HG03135 (cell line): ENCODE data around the gene PNMA6E.

Source experiments
- ATAC-seq: cut with Tn5 transposase; IDR thresholded peaks from one replicate; pipeline ENCODE4 v1.9.1; 2021; ENCODE audit warnings: mild to moderate bottlenecking, moderate library complexity; ENCODE audit not compliant: unreplicated experiment

The PNMA6E gene

GRCh38 chrX:153361781-153362397 is 39.3 kb downstream of the PNMA6E start:
- ATAC-seq = no peak

DNA sequence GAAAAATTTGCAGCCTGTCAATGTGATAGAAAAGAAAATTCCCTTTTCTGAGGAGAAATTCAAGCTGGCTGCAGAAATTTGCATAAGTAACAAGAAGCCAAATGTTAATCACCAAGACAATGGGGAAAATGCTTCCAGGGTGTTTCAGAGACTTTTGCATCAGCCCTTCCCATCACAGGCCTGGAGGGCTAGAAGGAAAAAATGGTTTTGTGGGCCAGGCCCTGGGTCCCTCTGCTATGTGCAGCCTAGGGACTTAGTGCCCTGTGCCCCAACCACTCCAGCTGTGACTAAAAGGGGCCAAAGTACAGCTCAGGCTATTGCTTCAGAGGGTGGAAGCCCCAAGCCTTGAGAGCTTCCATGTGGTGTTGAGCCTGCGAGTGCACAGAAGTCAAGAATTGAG is 43.3 kb downstream of the PNMA6E start:
- no peak for ATAC-seq

DNA sequence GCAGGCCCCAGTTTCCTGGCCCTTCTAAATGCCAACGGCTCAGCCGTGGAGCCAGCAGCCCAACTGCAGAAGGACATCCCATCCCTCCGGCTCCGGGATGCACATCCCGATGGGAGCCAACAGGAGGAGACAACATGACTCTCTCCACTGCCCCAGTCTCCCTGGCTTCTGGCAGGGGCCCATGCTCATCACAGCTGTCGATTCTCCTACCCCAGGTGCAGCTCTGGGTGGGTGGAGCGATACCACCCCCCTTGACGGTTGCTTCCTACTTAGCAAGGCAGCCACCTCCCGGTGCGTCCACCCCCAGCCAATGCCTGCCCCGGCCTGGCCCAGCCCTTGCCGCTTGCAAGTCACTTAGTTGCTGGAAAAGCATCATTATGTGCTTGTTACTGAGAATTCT is 47.7 kb downstream of the PNMA6E start:
- ATAC-seq = no peak

- ATAC-seq = no peak
Measured at GRCh38 chrX:153352858-153353257, 48.3 kb downstream of the PNMA6E start.

DNA sequence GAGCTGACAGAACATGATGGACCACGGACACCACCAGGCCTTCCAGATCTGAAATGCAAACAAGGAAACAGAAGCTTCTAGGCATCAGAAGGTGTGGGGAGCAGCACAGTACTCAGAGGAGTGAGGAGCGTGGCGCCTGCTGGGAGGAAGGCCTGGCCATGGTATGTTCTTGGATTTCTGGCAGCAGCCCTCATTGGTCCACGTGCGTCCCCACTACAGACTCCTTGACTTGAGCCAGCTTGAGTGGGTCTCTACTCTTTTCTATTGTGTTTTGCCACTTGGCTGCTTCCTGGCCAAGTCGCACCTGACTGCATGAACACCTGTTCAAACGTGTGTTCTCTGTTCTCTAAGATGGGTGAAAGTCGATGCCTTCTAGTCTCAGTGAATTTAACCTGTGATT is 49.2 kb downstream of the PNMA6E start:
- ATAC-seq = no peak

DNA sequence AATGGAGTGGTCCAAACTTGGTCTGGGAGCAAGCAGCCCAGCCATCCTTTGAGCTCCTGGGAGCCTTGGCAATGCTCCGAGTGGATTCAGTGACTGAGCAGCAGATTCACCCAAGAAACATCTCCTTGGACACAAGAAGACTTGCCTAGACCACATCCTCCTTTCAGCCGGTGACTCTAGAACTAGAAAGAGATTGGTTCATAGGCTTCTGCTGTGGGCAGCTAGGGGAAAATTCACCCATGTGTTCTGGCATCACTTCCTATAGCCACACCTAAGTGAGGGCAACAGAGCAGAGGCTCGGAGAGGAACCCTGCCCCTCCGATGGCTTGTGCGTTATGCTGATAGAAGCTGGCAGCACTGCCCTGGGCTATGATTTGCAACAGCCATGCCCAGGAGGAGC is 51.2 kb downstream of the PNMA6E start:
- ATAC-seq = no peak

GRCh38 chrX:153348421-153348820 is 52.7 kb downstream of the PNMA6E start:
- no peak for ATAC-seq

DNA sequence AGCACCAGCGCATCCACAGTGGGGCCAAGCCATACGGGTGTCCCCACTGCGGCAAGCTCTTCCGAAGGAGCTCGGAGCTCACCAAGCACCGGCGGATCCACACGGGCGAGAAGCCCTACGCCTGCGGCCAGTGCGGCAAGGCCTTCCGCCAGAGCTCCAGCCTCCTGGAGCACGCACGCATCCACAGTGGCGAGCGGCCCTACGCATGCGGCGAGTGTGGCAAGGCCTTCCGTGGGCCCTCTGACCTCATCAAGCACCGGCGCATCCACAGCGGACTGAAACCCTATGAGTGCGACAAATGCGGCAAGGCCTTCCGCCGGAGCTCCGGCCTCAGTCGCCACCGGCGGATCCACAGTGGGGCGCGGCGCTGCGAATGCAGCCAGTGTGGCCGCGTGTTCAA is 53.6 kb downstream of the PNMA6E start:
- ATAC-seq = no peak
